BLaER1 (cell line): ENCODE results near the gene GABBR2.
A peak's percentile ranks its signal among the peaks of the same experiment; 100 is the strongest.

ENCODE experiments used
- H3K27ac ChIP-seq: shearing (Covaris generic); formaldehyde crosslinking; 2 replicates; pipeline ENCODE4 v1.8.1; 2022
- H3K27me3 ChIP-seq: shearing (Covaris generic); formaldehyde crosslinking; 2 replicates; pipeline ENCODE4 v1.8.1; 2022
- H3K36me3 ChIP-seq: shearing (Covaris generic); formaldehyde crosslinking; 2 replicates; pipeline ENCODE4 v1.8.1; 2022
- H3K4me1 ChIP-seq: shearing (Covaris generic); formaldehyde crosslinking; 2 replicates; pipeline ENCODE4 v1.8.1; 2022
- H3K4me2 ChIP-seq: shearing (Covaris generic); formaldehyde crosslinking; 2 replicates; pipeline ENCODE4 v1.8.1; 2022
- H3K4me3 ChIP-seq: shearing (Covaris generic); formaldehyde crosslinking; 2 replicates; pipeline ENCODE4 v1.8.1; 2022
- H3K9ac ChIP-seq: shearing (Covaris generic); formaldehyde crosslinking; 2 replicates; pipeline ENCODE4 v1.8.1; 2022
- H3K9me3 ChIP-seq: shearing (Covaris generic); formaldehyde crosslinking; 2 replicates; pipeline ENCODE4 v1.8.1; 2022
- H4K20me1 ChIP-seq: shearing (Covaris generic); formaldehyde crosslinking; 2 replicates; pipeline ENCODE4 v1.8.1; 2022
- Cebpa-rat ChIP-seq: shearing (Covaris generic); IDR thresholded peaks from 2 replicates; pipeline ENCODE4 v1.8.1; 2022

The GABBR2 gene

DNA sequence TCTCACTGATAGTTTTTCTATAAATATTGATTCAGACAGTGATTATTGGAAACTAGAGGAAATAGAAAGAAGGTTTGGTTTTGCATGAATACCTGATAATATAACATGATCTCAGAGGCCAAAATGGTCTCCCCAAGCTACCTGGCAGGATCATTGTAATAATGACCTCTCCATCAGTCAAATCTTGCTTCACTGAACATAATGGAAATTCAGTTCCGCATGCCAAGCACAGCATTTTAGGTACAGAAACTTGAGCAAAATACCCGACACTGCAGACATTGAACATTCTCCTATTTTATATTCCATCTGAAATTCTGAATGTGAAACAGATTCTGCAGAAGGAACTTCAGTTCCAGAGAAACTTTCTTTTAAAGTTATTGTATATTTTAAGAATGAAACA lies 444.2 kb downstream of the GABBR2 start:
- Histone ChIP-seq H3K4me2 (no peak overlapping the region), H3K27ac (no peak overlapping the region), H3K4me3 (no peak overlapping the region), H3K4me1 (no peaks in the 10 kb centered on the region), H3K27me3 (no peaks in the 10 kb centered on the region), H3K9me3 (no peaks in the 10 kb centered on the region), H3K36me3 (no peaks in the 10 kb centered on the region), H4K20me1 (no peaks in the 10 kb centered on the region), H3K9ac (no peak overlapping the region)
- no peak for TF ChIP-seq Cebpa-rat

DNA sequence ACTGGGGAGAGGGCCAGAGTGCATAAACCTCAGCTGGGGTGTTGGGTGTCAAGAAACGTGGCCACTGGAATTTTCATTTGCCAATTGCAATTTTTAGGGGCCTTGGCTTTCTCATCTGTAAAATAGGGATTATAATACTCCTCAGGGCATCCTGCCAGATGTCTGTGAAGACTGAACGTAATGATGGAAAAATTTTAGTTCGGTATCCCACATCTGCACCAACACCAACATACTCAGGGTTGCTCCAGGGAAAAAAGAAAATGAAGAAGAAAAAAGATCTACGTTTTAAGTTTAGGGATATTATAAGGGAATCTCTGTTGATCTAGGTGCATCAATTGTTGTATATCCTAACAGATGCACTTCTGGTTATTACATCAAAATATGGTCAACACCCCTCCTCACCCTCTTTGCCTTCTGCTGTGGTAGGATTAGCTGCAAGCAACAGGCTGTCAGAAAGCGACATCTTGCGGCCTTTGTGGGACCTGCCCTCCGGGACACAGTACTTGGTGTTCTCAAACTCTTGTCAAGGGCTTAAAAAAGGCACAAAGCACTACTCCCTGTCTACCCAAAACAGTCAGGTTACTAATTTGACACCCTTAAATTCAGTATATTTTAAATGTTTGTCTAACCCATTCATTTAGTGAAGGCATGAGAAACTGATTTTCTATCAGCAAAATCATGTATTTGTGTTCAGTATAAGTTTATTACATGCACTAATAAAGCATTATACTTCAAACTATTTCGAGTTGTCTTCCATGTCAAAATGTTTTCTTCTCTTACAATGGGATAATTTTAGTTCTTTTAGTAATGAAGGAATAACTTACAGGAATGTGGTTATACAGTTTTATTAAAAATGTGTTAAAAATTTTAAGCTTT lies 445.0 kb downstream of the GABBR2 start:
- Histone ChIP-seq H3K9me3 (no peaks in the 10 kb centered on the region), H3K27ac (no peak overlapping the region), H3K9ac (no peak overlapping the region), H3K4me1 (no peaks in the 10 kb centered on the region), H3K36me3 (no peaks in the 10 kb centered on the region), H3K4me3 (no peak overlapping the region), H3K4me2 (no peak overlapping the region), H3K27me3 (no peaks in the 10 kb centered on the region), H4K20me1 (no peaks in the 10 kb centered on the region)
- no peak for TF ChIP-seq Cebpa-rat

DNA sequence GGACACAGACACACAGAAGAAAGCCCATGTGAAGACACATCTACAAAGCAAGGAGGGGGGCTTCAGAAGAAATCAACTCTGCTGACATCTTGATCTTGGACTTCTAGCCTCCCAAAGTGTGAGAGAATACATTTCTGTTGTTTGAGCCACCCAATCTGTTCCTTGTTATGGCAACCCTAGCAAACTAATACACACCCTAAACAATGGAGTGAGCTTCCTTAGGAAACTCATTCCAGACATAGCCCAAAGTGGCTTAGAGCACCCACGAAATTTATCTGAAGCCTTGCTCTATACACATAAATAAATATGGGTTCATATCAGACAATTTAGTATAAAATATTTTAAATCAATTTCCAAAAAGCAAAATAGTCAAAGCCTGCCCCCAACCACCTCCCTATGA lies 445.7 kb downstream of the GABBR2 start:
- H3K27me3 ChIP-seq = no peaks in the 10 kb centered on the region
- TF ChIP-seq Cebpa-rat = no peak
- no peak overlapping the region for H3K4me2 ChIP-seq
- H3K4me1 ChIP-seq = no peaks in the 10 kb centered on the region
- H3K9me3 ChIP-seq = no peaks in the 10 kb centered on the region
- H3K4me3 ChIP-seq = no peak overlapping the region
- H4K20me1 ChIP-seq = no peaks in the 10 kb centered on the region
- no peak overlapping the region for H3K9ac ChIP-seq
- H3K27ac ChIP-seq = no peak overlapping the region
- H3K36me3 ChIP-seq = no peaks in the 10 kb centered on the region

DNA sequence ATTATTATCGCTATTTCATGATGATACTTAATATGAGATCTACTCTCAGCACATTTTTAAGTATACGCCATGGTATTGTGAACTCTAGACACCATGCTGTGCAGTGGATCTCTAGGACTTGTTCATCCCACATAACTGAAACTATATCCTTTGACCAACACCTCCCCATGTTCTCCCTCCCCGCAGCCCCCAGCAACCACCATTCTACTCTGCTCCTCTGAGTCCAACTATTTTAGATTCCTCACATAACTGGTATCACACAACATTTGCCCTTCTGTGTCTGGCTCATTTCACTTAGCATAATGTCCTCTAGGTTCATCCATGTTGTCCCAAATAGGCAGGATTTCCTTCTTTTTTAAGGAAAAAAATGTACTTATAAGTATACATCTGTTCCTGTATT lies 446.7 kb downstream of the GABBR2 start:
- no peak overlapping the region for H3K27ac ChIP-seq
- peaks cover 7% of the 10 kb centered on the region for H3K4me1 ChIP-seq
- no peak for TF ChIP-seq Cebpa-rat
- no peak overlapping the region for H3K9ac ChIP-seq
- H3K36me3 ChIP-seq = no peaks in the 10 kb centered on the region
- no peaks in the 10 kb centered on the region for H3K27me3 ChIP-seq
- no peaks in the 10 kb centered on the region for H4K20me1 ChIP-seq
- H3K9me3 ChIP-seq = no peaks in the 10 kb centered on the region
- no peak overlapping the region for H3K4me3 ChIP-seq
- no peak overlapping the region for H3K4me2 ChIP-seq

DNA sequence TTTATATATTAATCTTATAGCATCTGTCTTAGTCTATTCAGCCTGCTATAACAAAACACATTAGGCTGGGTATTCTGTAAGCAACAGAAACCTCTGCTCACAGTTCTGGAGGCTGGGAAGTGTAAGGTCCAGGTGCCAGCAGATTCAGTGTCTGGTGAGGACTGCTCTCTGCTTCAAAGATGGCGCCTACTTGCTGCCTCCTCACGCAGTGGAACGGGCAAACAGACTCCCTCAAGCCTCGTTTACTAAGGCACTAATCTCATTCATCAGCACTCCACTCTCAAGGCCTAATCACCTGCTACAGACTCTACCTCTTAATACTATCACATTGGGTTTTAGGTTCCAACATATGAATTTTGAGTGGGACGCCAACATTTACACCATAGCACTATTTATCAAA lies 448.1 kb downstream of the GABBR2 start:
- TF ChIP-seq Cebpa-rat = no peak
- Histone ChIP-seq H4K20me1 (no peaks in the 10 kb centered on the region), H3K9ac (no peak overlapping the region), H3K9me3 (no peaks in the 10 kb centered on the region), H3K4me1 (peaks cover 13% of the 10 kb centered on the region), H3K4me2 (no peak overlapping the region), H3K36me3 (no peaks in the 10 kb centered on the region), H3K27me3 (no peaks in the 10 kb centered on the region), H3K4me3 (no peak overlapping the region), H3K27ac (no peak overlapping the region)

DNA sequence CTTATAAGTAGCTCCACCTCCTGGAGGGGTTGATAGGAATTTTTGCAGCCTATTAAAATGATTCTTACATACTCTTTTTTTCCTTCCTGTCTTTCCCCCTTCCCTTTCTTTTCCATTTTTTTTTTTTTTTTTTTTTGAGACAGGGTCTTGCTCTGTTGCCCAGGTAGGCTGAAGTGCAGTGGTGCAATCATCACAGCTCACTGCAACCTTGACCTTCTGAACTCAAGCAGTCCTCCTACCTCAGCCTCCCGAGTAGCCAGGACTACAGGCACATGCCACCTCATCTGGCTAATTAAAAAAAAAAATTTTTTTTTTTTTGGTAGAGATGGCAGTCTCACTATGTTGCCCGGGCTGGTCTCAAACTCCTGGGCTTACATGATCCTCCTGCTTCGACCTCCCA lies 448.9 kb downstream of the GABBR2 start:
- H3K9me3 ChIP-seq = no peaks in the 10 kb centered on the region
- no peak overlapping the region for H3K27ac ChIP-seq
- no peaks in the 10 kb centered on the region for H3K36me3 ChIP-seq
- no peak for TF ChIP-seq Cebpa-rat
- H3K4me3 ChIP-seq = no peak overlapping the region
- no peak overlapping the region for H3K9ac ChIP-seq
- H3K4me1 ChIP-seq = peaks cover 17% of the 10 kb centered on the region
- no peaks in the 10 kb centered on the region for H4K20me1 ChIP-seq
- no peak overlapping the region for H3K4me2 ChIP-seq
- no peaks in the 10 kb centered on the region for H3K27me3 ChIP-seq

DNA sequence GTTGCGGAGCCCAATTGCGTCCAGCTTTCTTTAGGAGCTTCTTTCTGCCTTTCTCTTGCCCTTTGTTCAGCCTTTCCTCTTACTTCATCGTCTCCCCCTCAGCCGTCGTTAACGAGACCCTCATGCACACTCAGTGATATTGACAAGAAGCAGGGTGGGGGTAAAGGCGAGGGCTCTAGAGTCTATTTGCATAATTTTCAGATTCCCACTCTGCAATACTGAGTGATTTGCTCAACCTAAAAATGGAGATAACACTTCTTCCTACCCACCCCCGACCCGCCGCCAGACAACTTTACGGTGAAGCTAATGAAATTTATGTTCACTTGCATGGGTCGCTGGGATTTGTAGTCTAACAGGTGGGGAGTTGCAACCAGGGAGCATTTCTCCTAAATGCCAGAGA lies 452.0 kb downstream of the GABBR2 start:
- H3K9ac ChIP-seq = peak overlapping the region; percentile 83
- no peak for TF ChIP-seq Cebpa-rat
- H3K36me3 ChIP-seq = no peaks in the 10 kb centered on the region
- H3K4me1 ChIP-seq = peaks cover 31% of the 10 kb centered on the region
- H3K4me2 ChIP-seq = peak overlapping the region; percentile 90
- H3K27me3 ChIP-seq = no peaks in the 10 kb centered on the region
- peak overlapping the region; percentile 83 for H3K4me3 ChIP-seq
- H3K9me3 ChIP-seq = no peaks in the 10 kb centered on the region
- peak overlapping the region; percentile 87 for H3K27ac ChIP-seq
- H4K20me1 ChIP-seq = no peaks in the 10 kb centered on the region

DNA sequence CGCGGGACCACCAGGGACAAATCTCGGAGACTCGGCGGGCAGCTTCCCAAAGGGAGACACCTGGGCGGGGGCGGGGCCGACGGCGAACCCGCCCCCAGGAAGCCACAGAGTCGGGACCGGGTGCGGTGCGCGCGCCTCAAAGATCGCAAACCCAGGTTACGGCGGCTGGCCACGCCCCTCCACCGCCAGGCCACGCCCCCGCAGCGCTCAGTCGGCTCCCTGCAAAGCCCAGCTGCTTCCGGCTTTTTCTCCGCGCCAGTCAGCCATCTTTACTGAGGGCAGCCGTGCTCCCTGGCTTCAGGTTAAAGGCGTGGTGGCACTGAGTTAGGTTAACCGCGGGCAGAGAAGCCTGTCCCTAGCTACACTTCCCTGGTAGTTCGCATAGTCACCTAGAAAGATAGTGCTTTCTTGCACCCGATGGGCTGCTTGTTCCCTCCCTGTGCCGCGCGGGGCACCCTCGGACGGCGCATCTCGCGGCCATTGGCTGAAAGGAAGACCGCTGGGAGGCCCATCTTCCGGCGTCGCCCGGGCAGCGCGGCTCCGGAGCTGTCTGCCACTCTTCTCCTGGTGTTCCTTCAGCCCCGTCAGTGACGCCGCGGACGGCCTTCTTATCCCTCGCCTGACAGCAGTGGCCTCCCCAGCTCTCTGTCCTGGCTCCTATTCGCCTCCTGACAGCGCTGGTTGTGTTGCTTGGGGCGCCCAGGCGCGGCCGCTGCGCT lies 453.0 kb downstream of the GABBR2 start, which contains the start of gene TBC1D2:
Gene TBC1D2, minus strand, starts transcription at position 72 of the 719 bp plus-strand sequence. CDS start 108 bp downstream, outside the sequence.
- H3K27me3 ChIP-seq = no peaks in the 10 kb centered on the region
- no peak for TF ChIP-seq Cebpa-rat

DNA sequence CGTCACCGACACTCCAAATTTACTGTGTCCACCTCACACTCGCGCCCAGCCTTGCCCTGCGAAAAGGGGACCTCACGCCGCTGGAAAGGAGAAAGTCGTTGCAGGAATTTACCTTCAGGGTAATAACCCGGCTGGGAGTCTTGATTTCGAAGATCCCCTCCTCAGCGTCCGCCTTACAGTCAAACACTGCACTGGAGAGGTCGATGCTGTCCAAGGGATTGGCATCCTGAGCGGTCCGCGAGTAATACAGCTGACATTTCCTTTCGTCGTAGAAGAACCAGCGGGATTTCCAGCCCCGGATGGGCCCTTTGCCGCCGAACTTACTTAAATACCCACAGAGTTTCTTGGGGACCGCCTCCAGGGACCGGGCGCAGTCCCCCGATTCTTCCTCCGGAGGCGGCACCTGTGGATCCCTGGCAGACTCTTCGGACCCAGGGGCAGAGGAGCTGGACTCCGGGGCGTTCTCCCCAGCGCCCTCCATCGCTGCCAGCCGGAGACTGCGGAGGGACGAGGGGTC lies 453.6 kb downstream of the GABBR2 start:
- H3K36me3 ChIP-seq = no peaks in the 10 kb centered on the region
- peak overlapping the region; percentile 83 for H3K9ac ChIP-seq
- no peak for TF ChIP-seq Cebpa-rat
- H4K20me1 ChIP-seq = no peaks in the 10 kb centered on the region
- H3K4me1 ChIP-seq = peaks cover 31% of the 10 kb centered on the region
- peak overlapping the region; percentile 83 for H3K4me3 ChIP-seq
- H3K27ac ChIP-seq = peak overlapping the region; percentile 87
- no peaks in the 10 kb centered on the region for H3K9me3 ChIP-seq
- H3K27me3 ChIP-seq = no peaks in the 10 kb centered on the region
- H3K4me2 ChIP-seq = peak overlapping the region; percentile 90

More for the DNA sequence above, 453.0 kb downstream of the GABBR2 start, which contains the start of gene TBC1D2:
- peak within 1 kb of the TSS; percentile 83 for H3K4me3 ChIP-seq
- H3K27ac ChIP-seq = peak within 1 kb of the TSS; percentile 87
- H4K20me1 ChIP-seq = no peaks in the 10 kb centered on the region
- peak within 1 kb of the TSS; percentile 90 for H3K4me2 ChIP-seq
- H3K4me1 ChIP-seq = peaks cover 31% of the 10 kb centered on the region
- H3K9me3 ChIP-seq = no peaks in the 10 kb centered on the region
- H3K9ac ChIP-seq = peak within 1 kb of the TSS; percentile 83
- H3K36me3 ChIP-seq = no peaks in the 10 kb centered on the region
